ENCODE measurements around the gene PTGES3L. TPM values are rescaled to one million over a fixed set of nuclear protein-coding genes. Genes with fewer than 3 reads are reported as not detected.

Gene PTGES3L
- total and polyA plus RNA-seq, 2 of the 13 experiments (the other 11 are each of a cell fraction or from before 2014, with no cell fraction given), result 1.2 to 2.9 TPM

- TF ChIP-seq ZHX2 (IDR thresholded peaks at IDR 0.05; ENCODE audit: low read depth) (no peak), ZHX2 (CRISPR knock-in tag; IDR thresholded peaks at IDR 0.05; ENCODE audit: borderline replicate concordance) (no peak; the same call in 1 of the 2 replicates), ZNF264 (CRISPR knock-in tag; IDR thresholded peaks at IDR 0.05) (peak; percentile 48; the same call in 1 of the 2 replicates), HMG20B (CRISPR knock-in tag; conservative IDR thresholded peaks at IDR 0.05) (0 out of 2 replicates have a peak, but pooled peaks have one; percentile 3), PHF20 (CRISPR knock-in tag; IDR thresholded peaks at IDR 0.05) (no peak), ZNF337 (CRISPR knock-in tag; IDR thresholded peaks at IDR 0.05; ENCODE audit: borderline replicate concordance, low read depth) (no peak), CBX5 (CRISPR knock-in tag; IDR thresholded peaks at IDR 0.05; ENCODE audit: borderline replicate concordance) (0 out of 2 replicates have a peak, but pooled peaks have one; percentile 27), MBD4 (IDR thresholded peaks at IDR 0.05; ENCODE audit: borderline replicate concordance, low read length) (no peak), CENPT (CRISPR knock-in tag; IDR thresholded peaks at IDR 0.05; ENCODE audit: low read depth) (no peak), ZBTB38 (CRISPR knock-in tag; IDR thresholded peaks at IDR 0.05) (peak; percentile 78; the same call in 1 of the 2 replicates), TERF1 (CRISPR knock-in tag; IDR thresholded peaks at IDR 0.05) (no peak), FOXP4 (CRISPR knock-in tag; IDR thresholded peaks at IDR 0.05) (peak; percentile 56; the same call in 1 of the 2 replicates), SOX5 (CRISPR knock-in tag; IDR thresholded peaks at IDR 0.05; ENCODE audit: borderline replicate concordance) (peak; percentile 44; the same call in 1 of the 2 replicates), ZNF180 (CRISPR knock-in tag; IDR thresholded peaks at IDR 0.05; ENCODE audit: borderline replicate concordance, low read depth) (no peak), ZMYM4 (CRISPR knock-in tag; IDR thresholded peaks at IDR 0.05) (peak; percentile 55), SIN3A (IDR thresholded peaks at IDR 0.05; ENCODE audit: borderline replicate concordance, low read depth, low read length) (peak; percentile 61; the same call in 1 of the 2 replicates), KAT8 (CRISPR knock-in tag; IDR thresholded peaks at IDR 0.05) (peak; percentile 65; the same call in 1 of the 2 replicates), ZNF562 (CRISPR knock-in tag; IDR thresholded peaks at IDR 0.05; ENCODE audit: borderline replicate concordance) (no peak)
These were observed 51.0 kb downstream of the PTGES3L start (continued) for GRCh38 chr17:42928714-42929496.

Measured in HepG2 (cell line).